GM12875 (cell line): ENCODE results near the gene LRP2.

Experiments used
- H3K4me3 ChIP-seq: one replicate; pipeline ENCODE4 v1.5.1; 2011; ENCODE audit warnings: low read depth, low read length, control low read depth
- CTCF ChIP-seq: IDR thresholded peaks from 2 replicates; pipeline ENCODE4 v1.5.1; 2011; ENCODE audit warnings: low read depth, mild to moderate bottlenecking, control low read depth, inconsistent platforms, low read length, moderate library complexity, borderline replicate concordance; ENCODE audit not compliant: insufficient read depth

LRP2 gene

GRCh38 chr2:169175112-169175511 lies 187.2 kb downstream of the LRP2 start:
- no peak overlapping the region for H3K4me3 ChIP-seq
- TF ChIP-seq CTCF: no peak

GRCh38 chr2:169173876-169174275 lies 188.5 kb downstream of the LRP2 start:
- no peak for TF ChIP-seq CTCF
- no peak overlapping the region for H3K4me3 ChIP-seq

- no peak for TF ChIP-seq CTCF
Observed at GRCh38 chr2:169172914-169173313, 189.4 kb downstream of the LRP2 start.

GRCh38 chr2:169172151-169172735 lies 190.1 kb downstream of the LRP2 start:
- no peak overlapping the region for H3K4me3 ChIP-seq
- no peak for TF ChIP-seq CTCF

More at GRCh38 chr2:169172914-169173313, 189.4 kb downstream of the LRP2 start:
- H3K4me3 ChIP-seq: no peak overlapping the region

- no peak for TF ChIP-seq CTCF
- H3K4me3 ChIP-seq: no peak overlapping the region
Observed at GRCh38 chr2:169165791-169166190, 196.5 kb downstream of the LRP2 start.

GRCh38 chr2:169164311-169164710 lies 198.0 kb downstream of the LRP2 start:
- H3K4me3 ChIP-seq: no peak overlapping the region
- TF ChIP-seq CTCF: no peak

GRCh38 chr2:169162613-169163012 lies 199.7 kb downstream of the LRP2 start:
- H3K4me3 ChIP-seq: no peak overlapping the region
- no peak for TF ChIP-seq CTCF
